MG63 (cell line): ENCODE results near the gene PHEX. TPM values are rescaled to one million over a fixed set of nuclear protein-coding genes. Genes with fewer than 3 reads are reported as not detected.

Experiments used
- DNase-seq: peaks from one replicate; pipeline ENCODE4 v3.0.0-alpha.2; 2020
- H3K27me3 ChIP-seq: fragments of 250-450 bp; sonication (Bioruptor Pico); 2 replicates; pipeline ENCODE4 v1.5.1; 2020; ENCODE audit warnings: mild to moderate bottlenecking, moderate library complexity
- H3K36me3 ChIP-seq: fragments of 250-450 bp; sonication (Bioruptor Pico); 2 replicates; pipeline ENCODE4 v1.5.1; 2020; ENCODE audit warnings: mild to moderate bottlenecking, moderate library complexity
- H3K4me3 ChIP-seq: fragments of 250-450 bp; sonication (Bioruptor Pico); 2 replicates; pipeline ENCODE4 v1.5.1; 2020; ENCODE audit warnings: mild to moderate bottlenecking, moderate library complexity
- H3K9me3 ChIP-seq: fragments of 250-450 bp; sonication (Bioruptor Pico); 2 replicates; pipeline ENCODE4 v1.5.1; 2020; ENCODE audit warnings: mild to moderate bottlenecking, moderate library complexity
- total RNA-seq: library from RNA; depleted of rRNA; stranded (reverse); fragments of >200 nt; shearing (Covaris generic); gene quantifications from 2 replicates; pipeline ENCODE4 v1.2.3, GENCODE V29; 2014; ENCODE audit warnings: low replicate concordance

Gene PHEX
- total RNA-seq, 1 experiment from 2014 or later = 0.20 TPM

DNA sequence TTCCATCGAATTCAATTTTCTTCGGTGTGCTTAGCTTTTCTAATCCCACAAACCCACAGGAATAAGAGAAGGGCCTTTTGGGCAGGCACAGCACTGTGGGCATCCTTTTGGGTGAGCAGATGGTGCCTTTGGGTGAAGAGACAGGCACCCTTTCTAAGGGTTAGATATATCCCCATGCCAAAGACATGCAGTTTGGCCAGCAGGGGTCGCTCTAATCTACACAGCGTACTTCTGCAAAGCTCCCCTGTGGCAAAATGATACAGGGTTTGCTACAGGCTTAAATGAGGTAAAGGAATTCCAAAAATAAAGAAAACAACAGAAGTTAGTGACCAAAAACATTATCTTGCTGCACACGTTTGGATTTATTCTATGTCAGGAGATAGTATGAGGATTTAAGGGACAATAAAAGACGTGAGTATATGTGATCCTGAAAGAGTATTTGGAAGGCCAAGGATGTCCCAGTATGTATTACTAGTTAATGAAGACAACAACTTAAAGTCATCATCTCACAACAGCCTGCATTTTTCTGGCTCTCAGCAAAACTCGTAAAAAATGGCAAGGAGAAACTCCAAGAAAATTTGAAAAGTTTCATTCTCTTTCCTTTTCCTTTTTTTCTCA, 49.5 kb downstream of the PHEX start:
- Histone ChIP-seq H3K36me3 (no peaks in the 10 kb centered on the region), H3K27me3 (no peaks in the 10 kb centered on the region), H3K4me3 (no peak overlapping the region), H3K9me3 (no peaks in the 10 kb centered on the region)
- peak; percentile 7 for DNase-seq

DNA sequence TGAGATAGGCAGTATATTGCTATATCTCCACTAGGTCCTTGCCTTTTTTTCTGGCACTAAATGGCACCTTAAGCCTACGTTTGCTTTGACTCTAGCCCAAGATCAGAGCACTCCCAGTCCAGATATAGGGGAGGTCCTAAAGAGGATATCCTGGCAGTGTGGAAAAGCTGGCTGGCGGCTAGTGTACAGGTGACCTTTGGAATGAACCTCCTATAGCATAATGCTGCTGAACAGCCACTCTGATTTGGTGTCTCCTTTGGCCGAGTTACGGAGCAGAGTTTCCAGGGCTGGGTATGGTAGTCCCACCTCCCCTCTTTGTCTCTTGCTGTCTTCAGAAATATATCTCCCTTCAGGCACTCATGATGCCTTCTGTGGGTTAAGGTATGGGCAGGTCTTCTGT, 53.9 kb downstream of the PHEX start:
- no peaks in the 10 kb centered on the region for H3K9me3 ChIP-seq
- no peak overlapping the region for H3K4me3 ChIP-seq
- H3K27me3 ChIP-seq = no peaks in the 10 kb centered on the region
- DNase-seq = no peak
- H3K36me3 ChIP-seq = no peaks in the 10 kb centered on the region

DNA sequence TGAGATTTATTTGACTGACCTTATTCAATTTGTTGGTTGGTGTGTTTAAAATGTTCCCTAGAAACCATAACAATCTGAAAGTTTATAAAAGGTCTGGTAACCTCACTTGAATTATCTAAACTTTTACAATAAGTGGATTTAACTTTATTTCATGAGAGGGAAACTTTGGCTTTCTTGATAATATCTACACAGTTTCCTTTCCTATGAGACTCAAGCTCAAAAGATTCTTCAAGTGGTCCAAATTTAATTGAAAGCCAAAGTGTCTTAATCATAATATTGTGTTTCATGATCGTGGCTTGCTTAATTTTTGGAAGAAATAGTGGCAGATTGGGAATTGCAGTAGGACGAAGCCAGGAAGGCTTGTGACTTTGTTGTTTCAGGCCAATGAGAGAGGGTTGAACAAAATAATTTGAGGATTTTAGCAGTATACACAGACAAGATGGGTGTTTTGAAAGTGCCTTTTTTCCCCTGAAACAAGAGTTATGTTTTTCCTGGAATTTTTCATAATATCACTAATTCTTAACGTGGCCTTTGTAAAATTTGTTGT, 55.0 kb downstream of the PHEX start:
- no peaks in the 10 kb centered on the region for H3K36me3 ChIP-seq
- H3K9me3 ChIP-seq = no peaks in the 10 kb centered on the region
- H3K27me3 ChIP-seq = no peaks in the 10 kb centered on the region
- H3K4me3 ChIP-seq = no peak overlapping the region
- DNase-seq = no peak

DNA sequence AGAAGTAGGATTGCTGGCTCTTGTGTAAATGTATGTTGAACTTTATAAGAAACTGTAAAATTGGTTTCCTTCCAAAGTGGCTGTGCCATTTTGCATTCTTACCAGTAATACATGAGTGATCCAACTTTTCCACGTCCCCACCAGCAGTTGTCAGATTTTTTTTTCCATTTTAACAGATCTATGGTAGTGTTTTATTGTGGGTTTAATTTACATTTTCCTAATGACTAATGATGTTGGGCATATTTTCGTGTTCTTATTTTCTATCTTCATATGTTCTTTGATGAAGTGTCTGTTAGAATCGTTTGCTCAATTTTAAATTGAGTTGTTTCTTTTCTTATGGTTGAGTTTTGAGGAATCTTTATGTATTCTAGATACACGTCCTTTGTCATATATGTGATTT, 56.2 kb downstream of the PHEX start:
- no peaks in the 10 kb centered on the region for H3K36me3 ChIP-seq
- no peak overlapping the region for H3K4me3 ChIP-seq
- no peaks in the 10 kb centered on the region for H3K9me3 ChIP-seq
- no peak for DNase-seq
- H3K27me3 ChIP-seq = no peaks in the 10 kb centered on the region

DNA sequence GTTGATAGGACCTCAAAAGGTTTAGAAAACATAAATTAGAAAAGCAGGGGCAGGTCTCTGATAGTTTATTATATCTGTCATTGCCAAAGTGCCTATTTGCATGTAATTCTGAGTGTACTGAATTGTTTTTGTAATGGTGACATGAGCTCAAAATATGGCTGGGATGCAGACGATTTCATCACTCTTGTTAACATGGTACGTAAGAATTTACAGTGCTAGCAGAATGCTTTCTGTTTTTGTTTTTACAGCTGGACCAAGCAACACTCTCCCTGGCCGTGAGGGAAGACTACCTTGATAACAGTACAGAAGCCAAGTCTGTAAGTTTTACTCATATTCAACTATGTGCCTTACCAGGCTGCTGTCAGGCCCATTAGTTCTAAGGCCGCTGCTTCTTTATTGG, 58.1 kb downstream of the PHEX start:
- H3K27me3 ChIP-seq = no peaks in the 10 kb centered on the region
- no peak for DNase-seq

DNA sequence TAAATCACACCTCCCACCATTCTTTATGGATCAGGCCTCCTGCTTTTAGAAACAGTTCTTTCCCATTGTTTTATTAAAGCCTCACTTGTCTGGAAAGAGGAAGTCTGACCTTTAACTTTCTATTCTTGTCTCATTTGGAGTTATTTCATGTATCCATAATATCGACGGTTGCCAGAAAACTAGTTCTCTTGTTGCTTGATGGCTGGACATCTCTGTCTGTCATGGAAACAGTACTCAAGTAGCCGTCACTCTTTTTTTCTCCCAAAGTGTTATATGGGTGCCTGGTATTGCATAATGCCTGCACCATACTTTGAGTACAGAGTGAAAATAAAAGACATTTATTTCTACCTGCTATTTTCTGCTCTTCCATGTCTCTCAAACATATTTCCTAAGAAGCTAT, 61.4 kb downstream of the PHEX start:
- Histone ChIP-seq H3K36me3 (no peaks in the 10 kb centered on the region), H3K4me3 (no peak overlapping the region), H3K9me3 (no peaks in the 10 kb centered on the region), H3K27me3 (no peaks in the 10 kb centered on the region)
- DNase-seq = no peak

More for the DNA sequence above, 58.1 kb downstream of the PHEX start:
- Histone ChIP-seq H3K4me3 (no peak overlapping the region), H3K36me3 (no peaks in the 10 kb centered on the region), H3K9me3 (no peaks in the 10 kb centered on the region)

DNA sequence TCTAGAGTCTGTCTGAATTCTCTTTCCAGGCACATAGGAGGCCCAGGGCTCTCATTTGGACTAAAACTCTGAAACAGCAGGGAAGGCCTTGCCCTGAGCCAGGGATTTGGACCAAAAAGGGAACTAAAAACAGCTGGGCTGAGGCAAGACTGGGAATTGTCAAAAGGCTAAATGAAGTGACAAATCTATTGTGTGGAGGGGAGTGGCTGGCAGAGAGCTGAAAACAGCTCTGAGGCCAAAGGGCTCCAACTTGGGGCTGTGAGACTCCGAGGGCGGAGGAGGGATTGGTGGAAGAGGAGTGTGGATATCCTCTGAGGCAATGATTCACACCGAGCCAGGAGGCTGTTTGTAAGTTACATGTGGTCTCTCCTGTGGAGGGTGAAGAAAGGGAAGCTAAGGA, 63.2 kb downstream of the PHEX start:
- DNase-seq = peak; percentile 22

DNA sequence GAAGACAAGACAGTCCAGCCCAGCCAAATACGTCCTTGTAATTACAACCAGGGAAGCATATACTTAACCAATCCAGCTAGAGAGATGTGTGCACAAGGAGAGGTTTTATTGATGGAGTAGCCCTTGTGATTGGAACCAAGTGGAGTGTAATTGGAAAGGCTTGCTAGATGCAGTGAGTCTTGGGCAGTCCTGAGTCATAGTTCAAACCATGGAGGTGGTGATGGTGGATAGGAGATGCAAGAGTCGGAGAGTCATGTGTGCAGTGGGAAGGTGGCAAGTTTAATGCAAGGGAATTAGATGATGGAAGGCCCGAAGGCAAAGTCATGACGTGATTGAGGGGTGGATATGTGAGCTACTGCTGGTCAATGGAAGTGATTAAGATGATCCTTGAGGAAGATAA, 63.7 kb downstream of the PHEX start:
- H3K4me3 ChIP-seq = no peak overlapping the region
- DNase-seq = no peak
- H3K36me3 ChIP-seq = no peaks in the 10 kb centered on the region
- H3K27me3 ChIP-seq = no peaks in the 10 kb centered on the region
- H3K9me3 ChIP-seq = no peaks in the 10 kb centered on the region

More for the DNA sequence above, 63.2 kb downstream of the PHEX start:
- Histone ChIP-seq H3K9me3 (no peaks in the 10 kb centered on the region), H3K4me3 (no peak overlapping the region), H3K27me3 (no peaks in the 10 kb centered on the region), H3K36me3 (no peaks in the 10 kb centered on the region)

DNA sequence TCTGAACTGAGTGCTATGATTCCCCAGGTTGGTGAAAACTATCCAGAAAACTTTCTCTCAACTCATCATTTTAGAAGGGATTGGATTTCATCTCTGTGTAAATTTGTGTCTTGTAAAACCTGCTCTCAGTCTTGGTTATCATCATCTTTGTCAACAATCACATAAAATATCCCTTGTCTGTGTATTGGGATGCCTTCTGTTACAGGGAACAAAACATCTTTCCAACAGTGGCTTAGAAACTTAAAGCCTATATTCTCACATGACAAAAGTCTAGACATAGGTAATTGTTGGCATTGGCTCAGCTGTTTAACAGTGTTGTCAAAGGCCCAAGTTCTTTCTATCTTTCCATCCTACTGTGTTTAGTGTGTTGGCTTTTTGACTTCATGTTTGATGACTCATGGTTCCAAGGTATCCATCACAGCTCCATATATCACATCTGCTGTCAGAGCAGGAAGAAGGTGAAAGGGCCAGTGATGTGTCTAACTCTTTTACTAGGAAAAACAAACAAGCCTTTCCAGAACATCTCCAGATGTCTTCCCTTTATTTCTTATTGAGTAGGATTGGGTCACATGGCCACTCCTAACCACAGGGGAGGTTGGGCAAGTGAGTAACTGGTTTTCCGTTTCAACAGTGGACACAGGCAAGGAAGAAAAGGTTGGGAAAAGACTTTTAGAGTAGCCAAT, 65.0 kb downstream of the PHEX start:
- H3K36me3 ChIP-seq = no peaks in the 10 kb centered on the region
- no peak for DNase-seq

DNA sequence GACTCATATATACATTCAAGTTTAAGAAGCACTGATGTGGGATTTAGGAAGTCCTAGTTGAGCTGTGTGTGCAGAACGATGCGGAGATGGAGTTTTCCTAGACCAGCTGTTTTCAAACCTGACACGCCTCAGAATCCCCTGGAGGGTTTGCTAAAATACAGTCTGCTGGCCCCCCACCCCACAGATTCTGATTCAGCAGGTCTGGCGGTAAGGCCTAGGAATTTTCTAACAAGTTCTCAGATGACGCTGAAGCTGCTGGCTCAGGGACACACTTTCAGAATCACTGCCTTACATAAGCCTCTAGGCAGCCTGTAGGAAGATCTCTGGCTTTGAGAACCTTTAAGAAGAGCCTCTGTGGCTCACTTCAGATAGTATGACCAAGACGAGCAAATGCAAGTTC, 73.1 kb downstream of the PHEX start:
- no peaks in the 10 kb centered on the region for H3K36me3 ChIP-seq
- no peak for DNase-seq
- H3K27me3 ChIP-seq = no peaks in the 10 kb centered on the region
- H3K9me3 ChIP-seq = no peaks in the 10 kb centered on the region
- no peak overlapping the region for H3K4me3 ChIP-seq

More for the DNA sequence above, 65.0 kb downstream of the PHEX start:
- Histone ChIP-seq H3K27me3 (no peaks in the 10 kb centered on the region), H3K4me3 (no peak overlapping the region), H3K9me3 (no peaks in the 10 kb centered on the region)

DNA sequence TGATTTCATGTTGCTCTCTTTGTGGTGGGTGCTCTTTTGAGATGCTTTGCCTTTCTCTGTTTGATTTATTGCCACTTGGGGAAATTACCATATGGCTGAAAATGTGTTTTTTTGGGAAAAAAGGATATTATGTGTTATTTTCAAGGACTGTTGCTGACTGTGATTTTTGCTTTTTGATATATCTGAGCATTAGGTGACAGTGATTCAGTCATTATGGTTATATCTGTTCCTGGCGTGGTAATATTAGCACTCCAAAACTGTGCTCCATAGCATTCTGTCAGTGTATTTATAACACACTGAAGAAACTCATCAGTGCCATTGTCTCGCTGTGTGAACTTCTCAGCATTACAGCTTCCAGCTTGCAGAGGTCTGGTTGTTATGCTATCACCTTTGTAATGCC, 73.8 kb downstream of the PHEX start:
- no peak for DNase-seq
- Histone ChIP-seq H3K9me3 (no peaks in the 10 kb centered on the region), H3K27me3 (no peaks in the 10 kb centered on the region), H3K4me3 (no peak overlapping the region), H3K36me3 (no peaks in the 10 kb centered on the region)

DNA sequence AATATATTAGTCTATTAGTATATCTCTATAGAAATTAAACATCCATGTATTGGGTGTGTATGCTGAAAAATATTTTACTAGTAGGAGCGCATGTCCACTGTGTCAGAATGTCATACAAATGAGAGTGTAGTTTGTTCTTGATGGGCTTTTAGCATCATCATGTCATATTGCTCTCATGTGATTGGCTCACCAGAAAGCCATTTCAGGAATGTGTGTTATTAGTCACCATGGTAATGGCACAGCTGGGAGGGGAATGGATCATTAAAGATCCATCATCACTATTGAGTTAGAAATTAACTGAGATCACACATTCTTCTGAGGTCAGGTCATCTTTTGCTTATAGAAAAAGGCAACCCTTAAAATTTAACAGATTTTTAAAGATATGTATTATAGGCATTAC, 77.3 kb downstream of the PHEX start:
- H3K27me3 ChIP-seq = no peaks in the 10 kb centered on the region
- H3K4me3 ChIP-seq = no peak overlapping the region
- no peaks in the 10 kb centered on the region for H3K36me3 ChIP-seq
- DNase-seq = no peak
- no peaks in the 10 kb centered on the region for H3K9me3 ChIP-seq

DNA sequence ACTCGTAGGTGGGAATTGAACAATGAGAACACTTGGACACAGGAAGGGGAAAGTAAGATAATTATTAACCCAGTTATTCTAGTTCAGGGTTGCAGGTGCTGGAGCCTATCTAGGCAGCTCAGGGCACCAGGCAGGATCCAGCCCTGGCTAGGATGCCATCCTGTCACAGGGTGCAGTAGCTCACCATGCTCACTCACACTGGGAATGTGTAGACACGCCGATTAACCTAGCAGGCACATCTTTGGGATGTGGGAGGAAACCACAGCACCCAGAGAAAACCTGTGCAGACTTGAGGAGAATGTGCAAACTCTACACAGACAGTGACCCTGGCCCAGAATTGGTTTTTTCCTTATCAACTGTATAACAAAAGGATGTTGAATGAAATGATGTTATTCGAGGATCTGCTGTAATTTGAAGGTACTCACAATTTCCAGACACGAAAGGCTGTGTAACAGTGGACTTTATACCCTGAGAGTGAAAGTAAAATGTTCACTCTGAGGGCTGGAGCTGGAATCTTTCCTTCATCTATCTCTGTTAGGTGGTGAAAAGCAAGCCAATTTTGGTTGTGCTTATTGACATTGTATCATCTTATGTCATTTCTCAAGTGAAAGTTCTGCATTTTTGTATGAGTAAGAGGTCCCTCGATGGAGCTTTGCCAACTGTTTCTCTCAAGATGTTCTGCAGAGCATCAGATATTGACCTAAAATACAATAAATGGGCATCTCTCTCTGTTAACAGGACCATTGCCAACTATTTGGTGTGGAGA, 78.8 kb downstream of the PHEX start:
- Histone ChIP-seq H3K36me3 (no peaks in the 10 kb centered on the region), H3K4me3 (no peak overlapping the region), H3K27me3 (no peaks in the 10 kb centered on the region), H3K9me3 (no peaks in the 10 kb centered on the region)
- DNase-seq = peak; percentile 9

DNA sequence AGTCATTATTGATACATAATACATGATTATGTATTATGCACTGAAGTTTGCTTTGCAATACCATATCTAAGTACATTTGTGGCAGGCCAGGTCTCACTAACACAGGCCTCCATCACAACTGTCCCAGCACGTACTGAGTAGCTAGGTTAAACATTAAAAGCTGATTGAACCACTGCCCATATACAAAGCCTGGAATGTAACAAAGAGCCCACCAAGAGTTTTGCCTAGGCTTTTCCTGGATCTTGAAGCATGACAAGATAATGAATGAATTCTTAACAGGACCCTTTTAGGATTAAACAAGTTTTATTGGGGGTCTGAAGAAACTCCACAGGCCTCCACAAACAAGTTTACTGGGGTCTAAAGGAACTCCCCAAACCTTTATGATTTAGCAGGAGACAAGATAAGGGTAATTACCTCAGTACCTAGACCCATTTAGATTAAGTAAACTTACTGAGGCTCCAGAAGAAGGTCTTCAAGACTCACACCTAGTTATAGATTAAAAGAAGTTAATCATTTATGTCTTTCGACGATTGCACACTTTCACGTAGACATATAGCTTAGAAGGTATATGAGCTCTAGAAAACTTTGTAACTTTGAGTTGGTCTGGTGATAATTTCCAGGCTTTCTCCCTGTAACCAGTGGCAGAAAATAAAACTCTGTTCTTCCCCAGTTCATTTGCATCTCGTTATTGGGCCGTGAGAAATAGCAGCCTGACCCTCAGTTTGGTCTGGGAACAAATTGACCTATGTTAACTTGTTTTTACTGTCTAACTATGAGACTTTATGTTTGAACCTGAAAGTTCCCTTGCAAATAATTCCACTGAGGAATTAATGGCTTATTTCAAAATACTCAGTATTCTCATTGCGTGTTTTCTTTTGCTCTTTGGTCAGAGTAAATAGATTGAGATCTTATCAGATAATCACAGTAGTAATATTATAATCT, 84.8 kb downstream of the PHEX start:
- no peaks in the 10 kb centered on the region for H3K27me3 ChIP-seq
- no peak overlapping the region for H3K4me3 ChIP-seq
- no peak for DNase-seq
- 0 out of 2 replicates have a peak, but pooled peaks cover under 1% of the 10 kb centered on the region for H3K36me3 ChIP-seq
- no peaks in the 10 kb centered on the region; the same call in 1 of the 2 replicates for H3K9me3 ChIP-seq

DNA sequence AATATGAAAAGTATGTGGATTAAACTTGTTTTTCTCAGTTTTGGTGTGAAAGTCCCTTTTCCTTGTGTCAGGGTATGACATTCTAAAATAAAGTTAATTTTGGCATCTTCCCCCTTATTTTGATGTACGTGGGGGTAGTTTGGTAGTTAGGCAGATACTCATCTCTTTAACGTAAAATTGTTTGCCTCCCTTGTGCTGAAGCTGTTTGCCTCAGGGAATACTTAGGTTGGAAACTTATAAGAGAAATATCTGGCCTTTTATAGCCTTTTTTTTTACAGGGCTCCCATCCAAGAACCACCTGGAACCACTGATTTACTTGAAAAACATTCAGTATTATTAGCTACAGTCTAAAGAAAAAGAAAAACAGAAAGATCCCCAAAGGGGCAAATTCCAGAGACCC, 85.5 kb downstream of the PHEX start:
- no peaks in the 10 kb centered on the region for H3K27me3 ChIP-seq
- no peak overlapping the region for H3K4me3 ChIP-seq
- no peak for DNase-seq
- H3K9me3 ChIP-seq = no peaks in the 10 kb centered on the region; the same call in 1 of the 2 replicates
- 0 out of 2 replicates have a peak, but pooled peaks cover 2% of the 10 kb centered on the region for H3K36me3 ChIP-seq

DNA sequence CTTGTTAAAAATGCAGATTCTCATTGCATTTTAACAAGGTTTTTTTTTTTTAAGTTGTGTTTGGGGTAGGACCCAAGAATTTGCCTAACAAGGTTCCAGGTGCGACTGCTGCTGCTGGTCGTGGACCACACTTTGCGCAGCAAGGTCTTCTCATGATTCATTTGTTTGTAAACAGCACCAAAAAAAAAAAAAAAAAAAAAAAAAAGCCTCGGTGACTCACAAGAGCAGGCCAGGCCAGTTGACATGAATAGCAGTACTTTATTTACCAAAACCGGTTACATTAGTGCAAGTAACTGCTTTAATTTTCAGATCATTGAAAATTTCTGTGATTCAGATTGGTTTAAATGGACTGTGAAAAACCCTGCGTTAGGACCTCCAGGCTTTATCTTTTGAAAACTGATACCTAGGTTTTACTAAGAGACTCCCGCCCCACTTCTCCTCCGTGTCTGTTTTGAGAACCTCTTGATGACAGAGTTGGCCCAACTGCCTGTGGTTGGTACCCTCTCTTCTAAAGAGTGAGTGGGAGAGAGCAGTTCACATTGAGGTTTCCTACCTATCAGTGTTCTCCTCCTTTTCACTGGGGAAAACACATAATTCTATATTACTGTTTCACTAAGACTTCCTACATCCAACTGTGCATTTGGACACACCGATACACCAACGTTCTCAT, 86.2 kb downstream of the PHEX start:
- DNase-seq = no peak
- no peak overlapping the region for H3K4me3 ChIP-seq
- no peaks in the 10 kb centered on the region for H3K27me3 ChIP-seq
- no peaks in the 10 kb centered on the region; the same call in 1 of the 2 replicates for H3K9me3 ChIP-seq
- H3K36me3 ChIP-seq = 0 out of 2 replicates have a peak, but pooled peaks cover 2% of the 10 kb centered on the region
